GM13976 (cell line): ENCODE results near the gene ITPR1.

Experiments
- DNase-seq: peaks from one replicate; pipeline ENCODE4 v3.0.0; 2012; ENCODE audit warnings: low spot score
- in situ Hi-C: fragments of 300-500 bp; cut with MboI; formaldehyde crosslinking; loops from one replicate; pipeline ENCODE4 v1.12.0; 2022; ENCODE audit warnings: low sequenced_read_pairs, mixed read lengths, inconsistent platforms; ENCODE audit not compliant: unreplicated experiment
- TF ChIP-seq, protein P1 (sequence below): IDR thresholded peaks from 2 replicates; pipeline ENCODE4 v1.5.1; 2012; ENCODE audit warnings: borderline replicate concordance, mild to moderate bottlenecking; ENCODE audit not compliant: insufficient read depth; ENCODE audit errors: extremely low read depth, missing control alignments, control extremely low read depth

Gene ITPR1

DNA sequence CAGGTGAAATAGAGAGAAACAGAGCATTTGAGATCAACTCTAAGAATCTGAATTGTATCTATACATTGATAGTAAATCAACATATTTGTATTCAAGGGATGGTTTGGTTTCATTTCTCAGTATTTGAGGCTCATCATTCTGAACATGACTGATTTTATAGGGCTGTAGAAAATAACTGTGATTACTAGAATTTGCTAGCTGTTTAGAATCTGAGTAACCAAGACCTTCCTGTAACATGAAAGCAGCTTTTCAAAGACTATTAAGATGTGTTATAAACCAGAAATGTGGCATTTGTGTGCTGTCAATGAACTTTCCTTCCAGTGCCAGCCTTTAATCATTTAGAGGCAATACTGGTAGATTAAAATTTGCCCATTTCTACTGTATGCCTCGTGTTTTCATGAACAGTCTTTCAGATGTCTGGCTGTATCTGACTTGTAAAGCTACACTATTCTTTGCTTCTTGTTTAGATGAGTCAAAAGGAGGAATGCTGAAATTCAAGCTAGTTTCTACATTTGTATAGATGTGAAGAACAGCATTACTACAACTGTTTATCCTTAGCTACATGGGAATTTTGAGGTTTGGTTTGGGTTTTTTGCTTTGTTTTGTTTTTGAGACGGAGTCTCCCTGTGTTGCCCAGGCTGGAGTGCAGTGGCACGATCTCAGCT is 348.8 kb downstream of the ITPR1 start:
- in situ Hi-C loops: no loop called here
- DNase-seq: no peak
- TF ChIP-seq, protein P1, sequence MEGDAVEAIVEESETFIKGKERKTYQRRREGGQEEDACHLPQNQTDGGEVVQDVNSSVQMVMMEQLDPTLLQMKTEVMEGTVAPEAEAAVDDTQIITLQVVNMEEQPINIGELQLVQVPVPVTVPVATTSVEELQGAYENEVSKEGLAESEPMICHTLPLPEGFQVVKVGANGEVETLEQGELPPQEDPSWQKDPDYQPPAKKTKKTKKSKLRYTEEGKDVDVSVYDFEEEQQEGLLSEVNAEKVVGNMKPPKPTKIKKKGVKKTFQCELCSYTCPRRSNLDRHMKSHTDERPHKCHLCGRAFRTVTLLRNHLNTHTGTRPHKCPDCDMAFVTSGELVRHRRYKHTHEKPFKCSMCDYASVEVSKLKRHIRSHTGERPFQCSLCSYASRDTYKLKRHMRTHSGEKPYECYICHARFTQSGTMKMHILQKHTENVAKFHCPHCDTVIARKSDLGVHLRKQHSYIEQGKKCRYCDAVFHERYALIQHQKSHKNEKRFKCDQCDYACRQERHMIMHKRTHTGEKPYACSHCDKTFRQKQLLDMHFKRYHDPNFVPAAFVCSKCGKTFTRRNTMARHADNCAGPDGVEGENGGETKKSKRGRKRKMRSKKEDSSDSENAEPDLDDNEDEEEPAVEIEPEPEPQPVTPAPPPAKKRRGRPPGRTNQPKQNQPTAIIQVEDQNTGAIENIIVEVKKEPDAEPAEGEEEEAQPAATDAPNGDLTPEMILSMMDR: no peak

DNA sequence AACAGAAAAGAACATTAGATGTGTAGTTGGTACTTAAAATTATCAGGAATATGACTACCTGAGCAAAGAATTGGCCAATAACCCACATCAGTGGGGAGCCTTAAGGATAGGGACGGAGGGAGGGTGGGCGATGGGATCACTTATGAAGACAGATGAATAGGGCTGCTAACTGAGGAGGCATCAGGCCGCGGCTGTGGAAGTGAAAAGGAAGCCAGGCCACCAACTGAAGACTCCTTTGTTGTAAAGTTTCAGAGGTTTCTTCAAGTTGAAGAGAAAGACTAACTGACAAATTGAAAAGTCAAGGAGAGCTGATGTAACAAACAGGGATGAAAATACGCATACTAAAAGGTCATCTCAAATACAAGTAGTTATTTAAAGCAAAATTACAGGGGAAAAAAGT is 350.5 kb downstream of the ITPR1 start:
- TF ChIP-seq, protein P1: no peak
- in situ Hi-C loops: no loop called here
- no peak for DNase-seq

DNA sequence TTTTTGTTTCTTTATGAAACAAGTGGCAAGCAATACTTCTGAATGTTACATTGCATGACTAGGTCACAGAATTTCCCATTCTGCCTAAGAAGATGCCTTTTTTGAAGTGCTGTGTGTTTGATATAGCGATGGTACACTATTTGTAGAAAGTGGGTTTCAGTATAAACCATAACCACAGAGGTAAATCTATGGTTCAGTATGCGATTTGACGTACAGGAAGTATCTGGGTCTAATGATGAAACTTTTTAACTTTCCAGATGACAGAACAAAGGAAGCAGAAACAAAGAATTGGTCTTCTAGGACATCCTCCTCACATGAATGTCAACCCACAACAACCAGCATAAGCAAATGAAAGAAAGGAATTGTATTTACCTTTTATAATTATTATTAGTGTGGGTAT is 352.7 kb downstream of the ITPR1 start:
- DNase-seq: no peak
- in situ Hi-C loops: no loop called here
- TF ChIP-seq, protein P1: no peak

GRCh38 chr3:4846543-4846942 is 353.4 kb downstream of the ITPR1 start:
- no peak for DNase-seq
- TF ChIP-seq, protein P1: no peak
- in situ Hi-C loops: no loop called here

- DNase-seq: no peak
- in situ Hi-C loops: no loop called here
- TF ChIP-seq, protein P1: no peak
Measured at GRCh38 chr3:4848176-4848825, 355.2 kb downstream of the ITPR1 start.

DNA sequence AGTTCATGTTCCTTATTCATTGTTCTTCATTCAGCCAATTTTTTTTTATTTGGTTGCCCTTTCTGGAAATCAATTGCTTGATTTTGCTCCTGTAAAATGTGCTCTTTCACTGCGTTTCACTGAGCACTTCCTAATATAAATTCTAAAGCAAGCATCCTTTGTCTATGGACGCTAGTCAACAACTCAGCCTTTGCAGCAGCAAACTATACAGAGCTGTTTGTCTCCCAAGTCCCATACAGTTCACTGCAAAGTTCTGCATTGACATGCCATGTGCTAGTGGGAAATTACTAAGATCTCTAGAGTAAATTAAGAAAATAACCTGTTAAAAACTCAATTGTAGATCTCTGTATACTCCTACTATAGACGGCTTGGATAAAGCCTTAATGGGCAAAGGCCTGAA is 356.0 kb downstream of the ITPR1 start:
- DNase-seq: no peak
- TF ChIP-seq, protein P1: no peak
- in situ Hi-C loops: no loop called here

DNA sequence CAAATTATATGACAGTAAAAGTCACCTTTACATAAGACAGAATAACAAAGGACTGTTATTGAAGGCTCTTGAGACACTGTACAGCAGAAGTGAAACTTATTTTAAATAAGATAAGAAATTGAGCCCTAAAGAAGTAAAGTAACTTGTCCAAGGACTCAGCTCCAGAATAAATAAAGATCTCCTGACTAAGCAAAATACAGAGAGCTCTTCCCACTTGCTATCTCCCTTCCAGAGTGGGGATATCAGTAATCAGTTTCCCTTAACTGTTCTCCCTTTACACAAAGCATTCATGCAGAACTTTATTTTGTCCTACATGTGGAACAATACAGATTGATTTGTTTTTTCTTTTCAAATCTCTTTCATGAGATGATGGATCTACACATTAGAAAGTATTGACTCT is 356.6 kb downstream of the ITPR1 start:
- DNase-seq: no peak
- TF ChIP-seq, protein P1: no peak
- in situ Hi-C loops: no loop called here
